Choroid plexus epithelial cell (primary cell): ENCODE results near the gene COIL.
A peak's percentile ranks its signal among the peaks of the same experiment; 100 is the strongest.
"Not testable (repeated sequence)": the region's sequence is repeated elsewhere in the genome, so short reads cannot be mapped to it uniquely, and the experiment has no call there.

Source experiments
- DNase-seq: peaks from one replicate; pipeline ENCODE4 v3.0.0-alpha.2; 2010; ENCODE audit warnings: low read depth
- H3K4me3 ChIP-seq: 2 replicates; pipeline ENCODE4 v1.5.1; 2011; ENCODE audit warnings: low read depth, mild to moderate bottlenecking, control low read depth, low read length, moderate library complexity
- CTCF ChIP-seq: conservative IDR thresholded peaks from 2 replicates; pipeline ENCODE4 v1.5.1; 2011; ENCODE audit warnings: low read depth, mild to moderate bottlenecking, control low read depth, inconsistent platforms, low read length, moderate library complexity

Gene COIL

GRCh38 chr17:56988901-56989572, 28.2 kb upstream of the COIL start:
- no peak for TF ChIP-seq CTCF
- no peak overlapping the region for H3K4me3 ChIP-seq
- no peak for DNase-seq

- TF ChIP-seq CTCF, result no peak
- no peak for DNase-seq
- no peak overlapping the region for H3K4me3 ChIP-seq
Observed at GRCh38 chr17:56987283-56987834, 26.5 kb upstream of the COIL start.

GRCh38 chr17:56985371-56986162, 24.7 kb upstream of the COIL start:
- no peak for DNase-seq
- no peak for TF ChIP-seq CTCF
- H3K4me3 ChIP-seq, result no peak overlapping the region

GRCh38 chr17:56983366-56983765, 22.5 kb upstream of the COIL start:
- DNase-seq, result no peak
- H3K4me3 ChIP-seq, result no peak overlapping the region
- no peak for TF ChIP-seq CTCF

GRCh38 chr17:56982312-56982711, 21.5 kb upstream of the COIL start:
- H3K4me3 ChIP-seq, result no peak overlapping the region
- TF ChIP-seq CTCF, result no peak
- no peak for DNase-seq

- not testable (repeated sequence) for DNase-seq, H3K4me3 ChIP-seq
Observed at GRCh38 chr17:56980526-56980925, 19.7 kb upstream of the COIL start.

- TF ChIP-seq CTCF, result no peak
- H3K4me3 ChIP-seq, result peak overlapping the region; percentile 87
- DNase-seq, result no peak
Observed at GRCh38 chr17:56979091-56979480, 18.2 kb upstream of the COIL start.
